HCT116 (cell line): ENCODE data around the gene COA1. TPM values are rescaled to one million over a fixed set of nuclear protein-coding genes. Genes with fewer than 3 reads are reported as not detected.
A peak's percentile ranks its signal among the peaks of the same experiment; 100 is the strongest.

Experiments used
- ATAC-seq: fragments of 200-7000 bp; cut with Tn5 transposase; 2 replicates; pipeline ENCODE4 v1.9.1; 2020; ENCODE audit warnings: mild to moderate bottlenecking, moderate library complexity
- BruUV-seq: library from RNA; stranded (reverse); fragments of 400-500 nt; replicated peaks from 2 replicates; lab custom pipeline; 2021; lab: Mats Ljungman, UMichigan
- CTCF ChIA-PET: fragments of 300-600 bp; sonication (Branson Sonifier 250); formaldehyde crosslinking; loops from one replicate; lab custom pipeline; 2021; ENCODE audit warnings: antibody characterized with exemption; lab: Charles Lee
- POLR2A ChIA-PET: fragments of 300-600, 350-600 bp; sonication (Branson Sonifier 250); formaldehyde crosslinking; loops from one replicate; lab custom pipeline; 2021; ENCODE audit warnings: antibody characterized with exemption; lab: Charles Lee
- RAD21 ChIA-PET, 2 experiments: fragments of 300-600 bp; sonication (Branson Sonifier 250); formaldehyde crosslinking; loops; one replicate each; lab custom pipeline; 2023; ENCODE audit warnings: low total read pairs in 2 of 2; ENCODE audit not compliant: uncharacterized antibody in 2 of 2, unreplicated experiment in 2 of 2, low non-redundant PET in 1 of 2; lab: Charles Lee
- DNase-seq: peaks from one replicate; pipeline ENCODE4 v3.0.0-alpha.2; 2010; ENCODE audit warnings: low read depth, low spot score
- H2AFZ ChIP-seq: fragments of 200-600 bp; shearing (Covaris generic), sonication (generic); 2 replicates; pipeline ENCODE4 v1.6.1; 2017; ENCODE audit warnings: low read depth, mixed run types, mixed read lengths, antibody characterized with exemption, low read length; ENCODE audit not compliant: poor library complexity, severe bottlenecking
- H3K27ac ChIP-seq: 2 replicates; pipeline ENCODE4 v1.5.1; 2012; ENCODE audit warnings: low read depth, low read length
- H3K27me3 ChIP-seq: fragments of 200-600 bp; sonication (generic); 2 replicates; pipeline ENCODE4 v1.6.1; 2016; ENCODE audit warnings: mixed run types, low read length, mixed read lengths; ENCODE audit not compliant: insufficient read depth
- H3K36me3 ChIP-seq, 2 experiments: fragments of 200-500 bp in 1 of 2; fragments of 200-600 bp in 1 of 2; sonication (Bioruptor generic) in 1 of 2; sonication (generic) in 1 of 2; 2 replicates each; pipeline versions ENCODE4 v1.5.1 to v1.6.1; 2014 to 2016; ENCODE audit warnings: low read length in 2 of 2, inconsistent platforms in 1 of 2, mixed read lengths in 1 of 2, mixed run types in 1 of 2; ENCODE audit not compliant: insufficient read depth in 2 of 2, control insufficient read depth in 1 of 2
- H3K4me1 ChIP-seq, 2 experiments: fragments of 200-600 bp in 1 of 2; sonication (generic) in 1 of 2; 2 replicates each; pipeline versions ENCODE4 v1.5.1 to v1.6.1; 2012 to 2017; ENCODE audit warnings: low read length in 2 of 2, inconsistent platforms in 1 of 2, mild to moderate bottlenecking in 1 of 2, mixed read lengths in 1 of 2, mixed run types in 1 of 2, moderate library complexity in 1 of 2; ENCODE audit not compliant: insufficient read depth in 2 of 2, control insufficient read depth in 1 of 2
- H3K4me2 ChIP-seq: fragments of 200-600 bp; sonication (generic); 2 replicates; pipeline ENCODE4 v1.6.1; 2017; ENCODE audit warnings: mixed run types, low read length, mixed read lengths
- H3K4me3 ChIP-seq, 2 experiments: fragments of 200-600 bp in 1 of 2; sonication (generic) in 1 of 2; replicated peaks in 1 of 2; 2 replicates each; pipeline ENCODE4 v1.5.1; 2011 to 2016; ENCODE audit warnings: low read length in 2 of 2, control low read depth in 1 of 2, low read depth in 1 of 2, mild to moderate bottlenecking in 1 of 2, mixed read lengths in 1 of 2, mixed run types in 1 of 2
- H3K79me2 ChIP-seq: fragments of 200-600 bp; sonication (generic); 2 replicates; pipeline ENCODE4 v1.6.1; 2017; ENCODE audit warnings: mild to moderate bottlenecking, mixed run types, low read length, moderate library complexity, mixed read lengths; ENCODE audit not compliant: insufficient read depth
- H3K9ac ChIP-seq: fragments of 200-600 bp; sonication (generic); 2 replicates; pipeline ENCODE4 v1.6.1; 2016; ENCODE audit warnings: low read length, mixed read lengths
- H3K9me2 ChIP-seq: fragments of 200-600 bp; sonication (generic), shearing (Covaris generic); 2 replicates; pipeline ENCODE4 v1.6.1; 2017; ENCODE audit warnings: mixed run types, mild to moderate bottlenecking, moderate library complexity; ENCODE audit not compliant: insufficient read depth
- H3K9me3 ChIP-seq, 2 experiments: fragments of 200-500 bp in 1 of 2; fragments of 200-600 bp in 1 of 2; sonication (Bioruptor generic) in 1 of 2; sonication (generic) in 1 of 2; 2 replicates each; pipeline ENCODE4 v1.6.1; 2014 to 2017; ENCODE audit warnings: low read length in 2 of 2, mixed read lengths in 2 of 2, inconsistent platforms in 1 of 2, low read depth in 1 of 2, mild to moderate bottlenecking in 1 of 2, mixed run types in 1 of 2, moderate library complexity in 1 of 2; ENCODE audit not compliant: control insufficient read depth in 1 of 2, insufficient read depth in 1 of 2
- H4K20me1 ChIP-seq: fragments of 200-600 bp; sonication (generic), shearing (Covaris generic); 2 replicates; pipeline ENCODE4 v1.6.1; 2017; ENCODE audit warnings: mixed run types, mild to moderate bottlenecking, moderate library complexity; ENCODE audit not compliant: insufficient read depth
- ATF3 ChIP-seq: IDR thresholded peaks from 2 replicates; pipeline ENCODE4 v1.6.1; 2012
- CBX3 ChIP-seq: IDR thresholded peaks from 2 replicates; pipeline ENCODE4 v1.6.1; 2012; ENCODE audit warnings: low read depth
- EGR1 ChIP-seq: IDR thresholded peaks from 2 replicates; pipeline ENCODE4 v1.6.1; 2012; ENCODE audit warnings: low read depth
- ELF1 ChIP-seq: IDR thresholded peaks from 2 replicates; pipeline ENCODE4 v1.6.1; 2012; ENCODE audit warnings: low read depth, borderline replicate concordance
- EZH2 ChIP-seq: fragments of 200-600 bp; sonication (generic); IDR thresholded peaks from 2 replicates; pipeline ENCODE4 v1.6.1; 2017; ENCODE audit warnings: antibody characterized with exemption, mixed run types
- JUND ChIP-seq: IDR thresholded peaks from 2 replicates; pipeline ENCODE4 v1.6.1; 2012
- SIN3A ChIP-seq: IDR thresholded peaks from 2 replicates; pipeline ENCODE4 v1.6.1; 2012; ENCODE audit warnings: low read depth
- SP1 ChIP-seq: IDR thresholded peaks from 2 replicates; pipeline ENCODE4 v1.6.1; 2012; ENCODE audit warnings: low read depth
- SRF ChIP-seq: IDR thresholded peaks from 2 replicates; pipeline ENCODE4 v1.6.1; 2012; ENCODE audit warnings: low read depth
- TCF7L2 ChIP-seq: IDR thresholded peaks from 2 replicates; pipeline ENCODE4 v1.7.0; 2011; ENCODE audit warnings: borderline replicate concordance, inconsistent platforms; ENCODE audit not compliant: insufficient read depth, insufficient read length; ENCODE audit errors: extremely low read depth
- intact Hi-C: fragments of 100-400 bp; cut with micrococcal nuclease; formaldehyde crosslinking; loops from 2 replicates; pipeline ENCODE4 v1.10.0; 2022
- total RNA-seq: library from RNA; stranded (reverse); gene quantifications from one replicate; pipeline ENCODE4 v1.2.1, GENCODE V29; 2021; ENCODE audit not compliant: unreplicated experiment

The COA1 gene
- total RNA-seq, 1 experiment from 2014 or later = 78.5 TPM

- H3K27ac ChIP-seq = no peak overlapping the region
- no peak overlapping the region for H3K9ac ChIP-seq
- no peak for TF ChIP-seq EGR1
- TF ChIP-seq TCF7L2 = no peak
- peak; percentile 34; the same call in 1 of the 2 replicates for TF ChIP-seq SP1
- peak; percentile 31; the same call in 1 of the 2 replicates for TF ChIP-seq JUND
- H3K4me2 ChIP-seq = peak overlapping the region; percentile 48
- H3K9me3 ChIP-seq = no peaks in the 10 kb centered on the region
- no peaks in the 10 kb centered on the region for H3K36me3 ChIP-seq
- ChIA-PET CTCF (interaction anchor here (0.7 kb wide), 1 partner anchor 18 kb away, joined by 3 read pairs; no protein-coding TSS in a partner anchor), RAD21 (no interaction called here), POLR2A (no interaction called here)
- ATAC-seq (no peak), DNase-seq (no peak)
- H3K9me2 ChIP-seq = no peaks in the 10 kb centered on the region
- BruUV-seq = no TSS peak
- H3K27me3 ChIP-seq = no peaks in the 10 kb centered on the region
- H3K4me1 ChIP-seq = peaks cover 52 to 66% of the 10 kb centered on the region in 2 experiments
- no peaks in the 10 kb centered on the region for H4K20me1 ChIP-seq
- intact Hi-C loops = no loop called here
- H3K4me3 ChIP-seq = no peak overlapping the region
- no peak overlapping the region for H2AFZ ChIP-seq
- no peaks in the 10 kb centered on the region for H3K79me2 ChIP-seq
These were observed 32.8 kb upstream of the COA1 start for GRCh38 chr7:43761938-43762692.

- intact Hi-C loops = no loop called here
- H3K9ac ChIP-seq = no peak overlapping the region
- H3K4me1 ChIP-seq = peaks cover 52 to 66% of the 10 kb centered on the region in 2 experiments
- no peaks in the 10 kb centered on the region for H4K20me1 ChIP-seq
- ATAC-seq (no peak), DNase-seq (no peak)
- H3K9me2 ChIP-seq = no peaks in the 10 kb centered on the region
- no peaks in the 10 kb centered on the region for H3K36me3 ChIP-seq
- H2AFZ ChIP-seq = no peak overlapping the region
- ChIA-PET POLR2A (no interaction called here), RAD21 (no interaction called here), CTCF (no interaction called here)
- no peak overlapping the region for H3K4me3 ChIP-seq
- TF ChIP-seq EZH2 = no peak
- no peak for TF ChIP-seq EGR1
- TF ChIP-seq CBX3 = no peak
- no peak for TF ChIP-seq ELF1
- no peak for TF ChIP-seq ATF3
- TF ChIP-seq SP1 = no peak
- no peak for TF ChIP-seq SIN3A
- TF ChIP-seq SRF = no peak
- H3K9me3 ChIP-seq = no peaks in the 10 kb centered on the region
- H3K27me3 ChIP-seq = no peaks in the 10 kb centered on the region
- peak overlapping the region; percentile 48 for H3K4me2 ChIP-seq
- H3K79me2 ChIP-seq = no peaks in the 10 kb centered on the region
- no peak overlapping the region for H3K27ac ChIP-seq
- BruUV-seq = no TSS peak
These were observed 32.1 kb upstream of the COA1 start for GRCh38 chr7:43761382-43761781.
